CD4-positive, alpha-beta memory T cell (primary cell): ENCODE measurements around the gene ANGEL1. TPM values are rescaled to one million over a fixed set of nuclear protein-coding genes. Genes with fewer than 3 reads are reported as not detected.

Experiments
- CTCF ChIA-PET: fragments of 350-600 bp; sonication (Branson Sonifier 250); formaldehyde crosslinking; loops from one replicate; lab custom pipeline; 2021; ENCODE audit warnings: inconsistent platforms; ENCODE audit not compliant: partially characterized antibody; lab: Charles Lee
- POLR2A ChIA-PET: fragments of 350-600 bp; sonication (Branson Sonifier 250); formaldehyde crosslinking; loops from one replicate; lab custom pipeline; 2021; ENCODE audit not compliant: partially characterized antibody; lab: Charles Lee
- DNase-seq, 5 donors: peaks; one replicate each; pipeline versions ENCODE4 v3.0.0 to v3.0.0-alpha.2; 2020 to 2022; ENCODE audit warnings: mixed read lengths in 1 of 5
- H3K27ac ChIP-seq: one replicate; pipeline ENCODE4 v1.7.0; 2013; ENCODE audit warnings: low read depth, low read length
- H3K27me3 ChIP-seq: 2 replicates; pipeline ENCODE4 v1.7.0; 2013; ENCODE audit warnings: mild to moderate bottlenecking, low read length, moderate library complexity; ENCODE audit not compliant: insufficient read depth
- H3K36me3 ChIP-seq: 2 replicates; pipeline ENCODE4 v1.7.0; 2013; ENCODE audit warnings: mild to moderate bottlenecking, low read length, moderate library complexity; ENCODE audit not compliant: insufficient read depth
- H3K4me1 ChIP-seq: 2 replicates; pipeline ENCODE4 v1.7.0; 2013; ENCODE audit warnings: mild to moderate bottlenecking, low read length, moderate library complexity; ENCODE audit not compliant: insufficient read depth
- H3K4me3 ChIP-seq, 2 donors: one replicate each; pipeline ENCODE4 v1.7.0; 2013; ENCODE audit warnings: low read length in 2 of 2, mild to moderate bottlenecking in 1 of 2
- H3K9me3 ChIP-seq, 2 donors: one replicate each; pipeline ENCODE4 v1.7.0; 2013; ENCODE audit warnings: low read length in 2 of 2, control low read depth in 1 of 2; ENCODE audit not compliant: control insufficient read depth in 1 of 2
- H3K27ac Mint-ChIP-seq, 7 donors: one replicate each; pipeline ENCODE4 v1.8.0; 2020 to 2021; ENCODE audit warnings: mixed read lengths in 7 of 7, mild to moderate bottlenecking in 6 of 7, inconsistent platforms in 3 of 7, moderate library complexity in 3 of 7
- H3K27me3 Mint-ChIP-seq, 2 donors: one replicate each; pipeline ENCODE4 v1.8.0; 2020 to 2021; ENCODE audit warnings: mixed read lengths in 2 of 2
- H3K36me3 Mint-ChIP-seq, 2 donors: one replicate each; pipeline ENCODE4 v1.8.0; 2020 to 2021; ENCODE audit warnings: mixed read lengths in 2 of 2, inconsistent platforms in 1 of 2, mild to moderate bottlenecking in 1 of 2
- H3K4me1 Mint-ChIP-seq, 4 donors: one replicate each; pipeline ENCODE4 v1.8.0; 2020 to 2021; ENCODE audit warnings: mixed read lengths in 4 of 4, mild to moderate bottlenecking in 1 of 4
- H3K4me3 Mint-ChIP-seq, 8 donors: one replicate each; pipeline ENCODE4 v1.8.0; 2020 to 2021; ENCODE audit warnings: mixed read lengths in 8 of 8, mild to moderate bottlenecking in 7 of 8, moderate library complexity in 6 of 8, inconsistent platforms in 3 of 8
- H3K9me3 Mint-ChIP-seq, 8 donors: one replicate each; pipeline ENCODE4 v1.8.0; 2020 to 2021; ENCODE audit warnings: mixed read lengths in 8 of 8, mild to moderate bottlenecking in 5 of 8, inconsistent platforms in 3 of 8, moderate library complexity in 1 of 8
- intact Hi-C: fragments of 100-400 bp; cut with micrococcal nuclease; formaldehyde crosslinking; loops from one replicate; pipeline ENCODE4 v1.15.1; 2023
- polyA plus RNA-seq, 2 donors: library from polyadenylated mRNA; unstranded; fragments of 300-500 nt; fragmentation: Illumina TruSeq; gene quantifications; one replicate each; pipeline ENCODE4 v1.2.3, GENCODE V29; 2021
- total RNA-seq, 2 experiments: library from RNA; stranded (reverse); gene quantifications; one replicate each; pipeline ENCODE4 v1.2.3, GENCODE V29; 2021

The ANGEL1 gene
- total and polyA plus RNA-seq, 4 experiments from 2014 or later: 17.9 to 32.0 (median 27.0) TPM

GRCh38 chr14:76759589-76759988, 53.1 kb downstream of the ANGEL1 start:
- Histone ChIP-seq H3K4me1 (peaks cover 22% of the 10 kb centered on the region), H3K4me3 (no peak overlapping the region), H3K27ac (no peak overlapping the region), H3K27me3 (no peaks in the 10 kb centered on the region), H3K9me3 (no peaks in the 10 kb centered on the region), H3K36me3 (no peaks in the 10 kb centered on the region)
- H3K27ac Mint-ChIP-seq: no peak overlapping the region
- H3K4me1 Mint-ChIP-seq: peaks cover 4 to 34% (median 15%) of the 10 kb centered on the region in 4 donors
- H3K27me3 Mint-ChIP-seq: peaks cover 14 to 18% of the 10 kb centered on the region in 2 donors
- POLR2A ChIA-PET: interaction anchor here (1.8 kb wide), 1 partner anchor 9 kb away, joined by 8 read pairs; no protein-coding TSS in a partner anchor
- no peaks in the 10 kb centered on the region for H3K9me3 Mint-ChIP-seq
- no peak for DNase-seq
- intact Hi-C loops: no loop called here
- no peaks in the 10 kb centered on the region for H3K36me3 Mint-ChIP-seq
- H3K4me3 Mint-ChIP-seq: peak overlapping the region in 1 of 8 donors; percentile 15
- CTCF ChIA-PET: interaction anchor here (0.6 to 2.8 kb wide), 3 partner anchors 16 to 50 kb away, joined by 3 to 13 read pairs (median 4); no protein-coding TSS in a partner anchor

GRCh38 chr14:76756371-76756750, 56.3 kb downstream of the ANGEL1 start:
- H3K4me3 Mint-ChIP-seq: no peak overlapping the region
- ChIA-PET CTCF (interaction anchor here (1.5 kb wide), 1 partner anchor 9 kb away, joined by 3 read pairs; no protein-coding TSS in a partner anchor), POLR2A (no interaction called here)
- Histone ChIP-seq H3K4me3 (no peak overlapping the region), H3K4me1 (peaks cover 6% of the 10 kb centered on the region), H3K27me3 (no peaks in the 10 kb centered on the region), H3K9me3 (no peaks in the 10 kb centered on the region), H3K27ac (no peak overlapping the region), H3K36me3 (no peaks in the 10 kb centered on the region)
- peaks cover 0 to 2% (median 0%) of the 10 kb centered on the region in 8 donors for H3K9me3 Mint-ChIP-seq
- DNase-seq: no peak
- peaks cover 12 to 14% of the 10 kb centered on the region in 2 donors for H3K27me3 Mint-ChIP-seq
- peaks cover 0 to 11% (median 4%) of the 10 kb centered on the region in 4 donors for H3K4me1 Mint-ChIP-seq
- intact Hi-C loops: no loop called here
- no peaks in the 10 kb centered on the region for H3K36me3 Mint-ChIP-seq
- no peak overlapping the region for H3K27ac Mint-ChIP-seq

GRCh38 chr14:76755610-76756370, 56.9 kb downstream of the ANGEL1 start:
- no peaks in the 10 kb centered on the region for H3K36me3 Mint-ChIP-seq
- Histone ChIP-seq H3K27ac (no peak overlapping the region), H3K36me3 (no peaks in the 10 kb centered on the region), H3K4me1 (peaks cover 2% of the 10 kb centered on the region), H3K9me3 (no peaks in the 10 kb centered on the region), H3K27me3 (no peaks in the 10 kb centered on the region), H3K4me3 (no peak overlapping the region)
- H3K4me3 Mint-ChIP-seq: no peak overlapping the region
- peaks cover 12 to 14% of the 10 kb centered on the region in 2 donors for H3K27me3 Mint-ChIP-seq
- no peak overlapping the region for H3K27ac Mint-ChIP-seq
- intact Hi-C loops: no loop called here
- DNase-seq: no peak
- H3K9me3 Mint-ChIP-seq: peaks cover 0 to 2% (median 0%) of the 10 kb centered on the region in 8 donors
- ChIA-PET POLR2A (no interaction called here), CTCF (interaction anchor here (1.1 to 1.5 kb wide), 2 partner anchors 10 to 46 kb away, joined by 3 read pairs; no protein-coding TSS in a partner anchor)
- peaks cover 0 to 7% (median 2%) of the 10 kb centered on the region in 4 donors for H3K4me1 Mint-ChIP-seq

DNA sequence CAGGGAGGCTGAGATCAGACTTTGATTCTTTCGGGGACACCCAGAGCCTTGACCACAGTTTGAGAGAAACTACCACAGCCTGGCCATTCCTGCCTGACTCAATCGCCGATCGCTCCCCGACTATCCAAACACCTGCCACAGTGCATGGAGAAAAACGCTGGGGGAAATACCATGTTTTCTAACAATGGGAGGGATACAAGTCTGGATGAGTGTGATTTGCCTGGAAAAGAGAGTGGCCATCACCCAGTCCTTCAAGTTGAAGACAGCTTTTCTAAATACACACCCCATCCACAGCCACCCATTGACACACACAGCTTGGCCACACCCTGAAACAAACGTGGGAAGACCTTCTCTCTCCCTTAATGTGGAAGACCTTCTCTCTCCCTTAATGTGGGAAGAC, 58.1 kb downstream of the ANGEL1 start:
- Histone ChIP-seq H3K27me3 (no peaks in the 10 kb centered on the region), H3K27ac (no peak overlapping the region), H3K9me3 (no peaks in the 10 kb centered on the region), H3K36me3 (no peaks in the 10 kb centered on the region), H3K4me1 (no peaks in the 10 kb centered on the region), H3K4me3 (no peak overlapping the region)
- H3K9me3 Mint-ChIP-seq: peaks cover 0 to 2% (median 0%) of the 10 kb centered on the region in 8 donors
- H3K27me3 Mint-ChIP-seq: peaks cover 11 to 14% of the 10 kb centered on the region in 2 donors
- DNase-seq: no peak
- H3K27ac Mint-ChIP-seq: peak overlapping the region in 1 of 7 donors; percentile 52
- H3K4me1 Mint-ChIP-seq: no peaks in the 10 kb centered on the region
- no peak overlapping the region for H3K4me3 Mint-ChIP-seq
- H3K36me3 Mint-ChIP-seq: no peaks in the 10 kb centered on the region
- intact Hi-C loops: no loop called here
- ChIA-PET CTCF (interaction anchor here (1.1 kb wide), 1 partner anchor 45 kb away, joined by 3 read pairs; no protein-coding TSS in a partner anchor), POLR2A (no interaction called here)

DNA sequence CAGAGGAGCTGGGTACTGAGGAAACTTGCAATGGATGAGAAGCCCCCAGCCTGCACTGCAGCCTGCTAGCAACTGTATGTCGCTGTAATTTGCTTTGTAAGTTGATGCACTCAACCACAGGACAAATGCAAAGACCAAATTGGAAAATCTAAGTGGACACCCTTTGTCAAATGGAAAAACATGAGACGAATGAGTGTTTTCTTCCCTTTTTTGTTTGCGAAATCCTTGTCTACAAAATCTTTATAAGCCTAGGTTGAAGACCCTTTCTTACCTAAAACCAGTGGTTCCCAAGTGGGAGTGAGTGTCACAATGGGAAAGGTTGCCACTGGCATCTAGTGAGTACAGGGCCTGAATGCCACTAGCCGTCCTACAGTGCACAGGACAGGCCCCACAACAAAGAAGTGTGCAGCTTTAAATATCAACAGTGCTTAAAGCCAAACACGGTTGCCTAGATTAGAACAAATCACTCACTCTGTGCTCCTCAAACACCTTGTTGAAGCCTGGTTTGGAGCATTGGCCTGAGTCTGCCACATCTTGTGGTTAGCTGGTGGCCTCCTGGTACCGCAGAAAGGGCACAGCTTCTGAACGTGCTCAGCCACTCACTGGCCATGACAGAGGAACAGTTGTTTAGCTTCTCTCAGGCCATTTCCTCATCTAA, 59.0 kb downstream of the ANGEL1 start:
- H3K27me3 ChIP-seq: no peaks in the 10 kb centered on the region
- peaks cover 6 to 10% of the 10 kb centered on the region in 2 donors for H3K27me3 Mint-ChIP-seq
- peaks cover 0 to 4% (median 0%) of the 10 kb centered on the region in 8 donors for H3K9me3 Mint-ChIP-seq
- intact Hi-C loops: no loop called here
- no peaks in the 10 kb centered on the region for H3K4me1 Mint-ChIP-seq
- no peak overlapping the region for H3K4me3 ChIP-seq
- H3K36me3 ChIP-seq: no peaks in the 10 kb centered on the region
- no peak for DNase-seq
- H3K27ac ChIP-seq: no peak overlapping the region
- no peaks in the 10 kb centered on the region for H3K4me1 ChIP-seq
- H3K9me3 ChIP-seq: no peaks in the 10 kb centered on the region
- no peak overlapping the region for H3K27ac Mint-ChIP-seq
- no peak overlapping the region for H3K4me3 Mint-ChIP-seq
- H3K36me3 Mint-ChIP-seq: no peaks in the 10 kb centered on the region
- CTCF ChIA-PET: no interaction called here
- POLR2A ChIA-PET: no interaction called here

GRCh38 chr14:76752744-76753143, 59.9 kb downstream of the ANGEL1 start:
- intact Hi-C loops: no loop called here
- Mint-ChIP-seq H3K4me3 (no peak overlapping the region), H3K36me3 (no peaks in the 10 kb centered on the region), H3K27me3 (peaks cover 0 to 6% of the 10 kb centered on the region in 2 donors), H3K27ac (no peak overlapping the region), H3K4me1 (no peaks in the 10 kb centered on the region), H3K9me3 (peaks cover 0 to 4% (median 0%) of the 10 kb centered on the region in 8 donors)
- Histone ChIP-seq H3K9me3 (no peaks in the 10 kb centered on the region), H3K4me1 (no peaks in the 10 kb centered on the region), H3K36me3 (no peaks in the 10 kb centered on the region), H3K27ac (no peak overlapping the region), H3K27me3 (no peaks in the 10 kb centered on the region), H3K4me3 (no peak overlapping the region)
- DNase-seq: no peak
- CTCF ChIA-PET: interaction anchor here (0.7 kb wide), 1 partner anchor 341 kb away, joined by 3 read pairs; no protein-coding TSS in a partner anchor
- POLR2A ChIA-PET: no interaction called here

- no peaks in the 10 kb centered on the region for H3K27me3 ChIP-seq
- DNase-seq: no peak
- no peak overlapping the region for H3K27ac ChIP-seq
- Mint-ChIP-seq H3K9me3 (peaks cover 0 to 47% (median 28%) of the 10 kb centered on the region in 8 donors), H3K4me3 (no peak overlapping the region), H3K27me3 (peaks cover 27% of the 10 kb centered on the region in 2 donors), H3K4me1 (no peaks in the 10 kb centered on the region), H3K27ac (peak overlapping the region in 1 of 7 donors; percentile 9), H3K36me3 (peaks cover 5 to 15% of the 10 kb centered on the region in 2 donors)
- no peaks in the 10 kb centered on the region for H3K4me1 ChIP-seq
- H3K36me3 ChIP-seq: no peaks in the 10 kb centered on the region
- intact Hi-C loops: no loop called here
- ChIA-PET POLR2A (no interaction called here), CTCF (interaction anchor here (1.0 to 1.4 kb wide), 2 partner anchors 32 to 40 kb away, joined by 3 read pairs; no protein-coding TSS in a partner anchor)
- H3K9me3 ChIP-seq: no peaks in the 10 kb centered on the region
- no peak overlapping the region for H3K4me3 ChIP-seq
Observed at GRCh38 chr14:76742966-76743365, 69.7 kb downstream of the ANGEL1 start.
